Measurements from ENCODE around the gene MRPL44. TPM values are rescaled to one million over a fixed set of nuclear protein-coding genes. Genes with fewer than 3 reads are reported as not detected.

MRPL44 gene
- total RNA-seq, 1 donor from 2014 or later, result 11.8 TPM

DNA sequence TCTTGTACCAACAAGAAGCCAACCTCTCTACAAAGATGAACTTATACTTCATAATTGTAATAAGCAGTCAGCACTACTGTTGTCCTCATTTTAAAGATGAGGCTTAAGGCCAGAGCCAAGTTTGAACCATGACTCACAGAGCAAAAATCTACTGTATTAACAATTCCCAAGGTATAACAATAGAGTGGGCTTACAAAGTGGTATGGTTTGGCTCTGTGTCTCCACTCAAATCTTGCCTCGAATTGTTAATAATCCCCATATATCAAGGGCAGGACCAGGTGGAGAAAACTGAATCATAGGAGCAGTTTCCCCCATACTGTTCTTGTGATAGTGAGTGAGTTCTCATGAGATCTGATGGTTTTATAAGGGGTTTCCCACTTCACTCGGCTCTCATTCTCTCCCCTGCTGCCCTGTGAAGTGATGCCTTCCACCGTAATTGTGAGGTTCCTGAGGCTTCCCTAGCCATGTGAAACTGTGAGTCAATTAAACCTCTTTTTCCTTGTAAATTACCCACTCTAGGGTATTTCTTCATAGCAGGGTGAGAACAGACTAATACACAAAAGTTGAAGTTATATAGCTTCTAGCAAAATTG is 19.5 kb downstream of the MRPL44 start:
- TF ChIP-seq POLR2A (IDR thresholded peaks at IDR 0.05) (no peak), POLR2AphosphoS5 (IDR thresholded peaks at IDR 0.05; ENCODE audit: insufficient read depth in 1 of 2, low read depth in 1 of 2) (no peak)
- TF ChIP-seq, protein P1, sequence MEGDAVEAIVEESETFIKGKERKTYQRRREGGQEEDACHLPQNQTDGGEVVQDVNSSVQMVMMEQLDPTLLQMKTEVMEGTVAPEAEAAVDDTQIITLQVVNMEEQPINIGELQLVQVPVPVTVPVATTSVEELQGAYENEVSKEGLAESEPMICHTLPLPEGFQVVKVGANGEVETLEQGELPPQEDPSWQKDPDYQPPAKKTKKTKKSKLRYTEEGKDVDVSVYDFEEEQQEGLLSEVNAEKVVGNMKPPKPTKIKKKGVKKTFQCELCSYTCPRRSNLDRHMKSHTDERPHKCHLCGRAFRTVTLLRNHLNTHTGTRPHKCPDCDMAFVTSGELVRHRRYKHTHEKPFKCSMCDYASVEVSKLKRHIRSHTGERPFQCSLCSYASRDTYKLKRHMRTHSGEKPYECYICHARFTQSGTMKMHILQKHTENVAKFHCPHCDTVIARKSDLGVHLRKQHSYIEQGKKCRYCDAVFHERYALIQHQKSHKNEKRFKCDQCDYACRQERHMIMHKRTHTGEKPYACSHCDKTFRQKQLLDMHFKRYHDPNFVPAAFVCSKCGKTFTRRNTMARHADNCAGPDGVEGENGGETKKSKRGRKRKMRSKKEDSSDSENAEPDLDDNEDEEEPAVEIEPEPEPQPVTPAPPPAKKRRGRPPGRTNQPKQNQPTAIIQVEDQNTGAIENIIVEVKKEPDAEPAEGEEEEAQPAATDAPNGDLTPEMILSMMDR (IDR thresholded peaks at IDR 0.05), result no peak
- H3K27ac ChIP-seq, result no peak overlapping the region
- no peaks in the 10 kb centered on the region for H3K9me3 ChIP-seq
- H3K27me3 ChIP-seq, result no peaks in the 10 kb centered on the region
- no peaks in the 10 kb centered on the region for H3K4me1 ChIP-seq
- DNase-seq (ENCODE audit: extremely low spot score in 2 of 2), result no peak
- peaks cover 0 to 9% of the 10 kb centered on the region in 2 donors for H3K36me3 ChIP-seq
- intact Hi-C loops (cut with DNase I), result no loop called here
- H3K4me3 ChIP-seq, result no peak overlapping the region

DNA sequence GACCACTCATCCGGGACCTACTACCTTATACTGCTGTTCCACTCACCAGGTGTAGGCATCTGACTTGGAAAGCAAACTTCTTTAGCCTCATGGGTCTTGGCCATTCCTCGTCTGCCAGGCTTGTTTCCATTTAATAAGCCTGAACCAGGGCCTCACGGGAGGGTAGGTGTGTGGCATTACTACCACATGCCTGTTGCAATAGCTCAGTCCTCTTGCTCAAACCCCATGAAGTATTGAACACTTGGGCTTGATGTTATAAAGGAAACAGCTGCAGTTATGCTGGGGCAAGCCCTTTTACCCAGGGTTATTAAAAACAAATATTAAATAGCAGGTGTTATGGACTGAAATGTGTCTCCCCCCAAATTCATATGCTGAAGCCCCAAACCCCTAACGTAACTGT is 21.2 kb downstream of the MRPL44 start:
- Histone ChIP-seq H3K27me3 (no peaks in the 10 kb centered on the region), H3K27ac (no peak overlapping the region), H3K9me3 (no peaks in the 10 kb centered on the region), H3K4me1 (no peaks in the 10 kb centered on the region), H3K4me3 (no peak overlapping the region), H3K36me3 (peaks cover 0 to 9% of the 10 kb centered on the region in 2 donors)
- DNase-seq (ENCODE audit: extremely low spot score in 2 of 2), result no peak
- TF ChIP-seq POLR2A (IDR thresholded peaks at IDR 0.05), result no peak
- TF ChIP-seq POLR2AphosphoS5 (IDR thresholded peaks at IDR 0.05; ENCODE audit: insufficient read depth in 1 of 2, low read depth in 1 of 2), result no peak
- TF ChIP-seq, protein P1 (IDR thresholded peaks at IDR 0.05), result no peak
- intact Hi-C loops (cut with DNase I), result no loop called here

DNA sequence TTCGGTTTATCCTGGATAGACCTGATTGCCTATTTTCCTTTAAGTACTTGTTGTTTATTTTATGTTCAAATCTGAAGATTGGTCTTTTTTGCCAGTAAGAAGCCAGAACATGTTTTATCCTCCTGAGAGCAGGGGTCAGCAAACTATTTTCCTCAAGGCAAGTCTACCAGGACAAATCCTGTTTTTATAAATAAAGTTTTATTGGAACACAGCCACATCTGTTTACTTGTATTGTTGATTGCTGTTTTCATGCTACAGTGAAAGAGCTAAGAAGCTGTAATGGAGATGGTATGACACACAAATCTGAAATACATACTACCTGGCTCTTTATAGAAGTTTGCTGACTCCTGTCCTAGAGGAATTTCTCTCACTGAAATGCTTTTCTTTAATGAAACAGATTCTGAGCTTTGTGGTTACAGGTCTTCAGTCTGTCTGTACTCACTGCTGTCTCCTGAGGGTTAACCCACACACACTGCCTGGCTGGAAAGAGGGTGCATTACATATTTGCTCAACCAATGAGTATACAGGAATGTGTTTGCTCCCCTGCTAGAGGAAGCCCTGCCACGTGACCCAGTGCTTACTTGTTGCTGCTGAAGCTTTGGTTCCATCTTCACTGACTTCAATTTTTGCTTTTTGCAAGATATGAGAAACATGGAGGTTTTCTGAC is 22.6 kb downstream of the MRPL44 start:
- Histone ChIP-seq H3K27ac (no peak overlapping the region), H3K27me3 (no peaks in the 10 kb centered on the region), H3K9me3 (no peaks in the 10 kb centered on the region), H3K36me3 (peaks cover 0 to 9% of the 10 kb centered on the region in 2 donors), H3K4me1 (no peaks in the 10 kb centered on the region), H3K4me3 (no peak overlapping the region)
- TF ChIP-seq POLR2AphosphoS5 (IDR thresholded peaks at IDR 0.05; ENCODE audit: insufficient read depth in 1 of 2, low read depth in 1 of 2), result no peak
- no peak for TF ChIP-seq POLR2A (IDR thresholded peaks at IDR 0.05)
- TF ChIP-seq, protein P1 (IDR thresholded peaks at IDR 0.05), result no peak
- DNase-seq (ENCODE audit: extremely low spot score in 2 of 2), result no peak
- intact Hi-C loops (cut with DNase I), result no loop called here

DNA sequence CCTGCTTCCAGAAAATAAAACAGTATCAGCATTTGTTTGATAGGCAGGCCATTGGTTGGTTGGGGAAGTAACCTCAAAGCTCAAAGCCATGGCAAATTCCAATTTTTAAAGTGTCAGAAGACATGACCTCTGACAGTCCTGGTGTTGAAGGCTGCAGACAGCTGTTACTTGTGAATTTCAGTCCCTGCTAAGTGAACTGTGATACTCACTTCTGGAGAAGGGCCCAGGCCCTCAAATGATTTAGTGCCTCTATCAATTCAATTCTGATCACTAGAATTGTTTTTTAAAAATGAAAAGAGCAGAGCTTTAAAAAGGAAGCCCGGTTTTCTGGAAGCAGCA is 23.1 kb downstream of the MRPL44 start:
- no peaks in the 10 kb centered on the region for H3K4me1 ChIP-seq
- no peaks in the 10 kb centered on the region for H3K9me3 ChIP-seq
- no peak for DNase-seq (ENCODE audit: extremely low spot score in 2 of 2)
- intact Hi-C loops (cut with DNase I), result no loop called here
- TF ChIP-seq POLR2A (IDR thresholded peaks at IDR 0.05) (no peak), POLR2AphosphoS5 (IDR thresholded peaks at IDR 0.05; ENCODE audit: insufficient read depth in 1 of 2, low read depth in 1 of 2) (no peak)
- TF ChIP-seq, protein P1 (IDR thresholded peaks at IDR 0.05), result no peak
- no peak overlapping the region for H3K27ac ChIP-seq
- no peak overlapping the region for H3K4me3 ChIP-seq
- H3K27me3 ChIP-seq, result no peaks in the 10 kb centered on the region
- peaks cover 0 to 9% of the 10 kb centered on the region in 2 donors for H3K36me3 ChIP-seq

DNA sequence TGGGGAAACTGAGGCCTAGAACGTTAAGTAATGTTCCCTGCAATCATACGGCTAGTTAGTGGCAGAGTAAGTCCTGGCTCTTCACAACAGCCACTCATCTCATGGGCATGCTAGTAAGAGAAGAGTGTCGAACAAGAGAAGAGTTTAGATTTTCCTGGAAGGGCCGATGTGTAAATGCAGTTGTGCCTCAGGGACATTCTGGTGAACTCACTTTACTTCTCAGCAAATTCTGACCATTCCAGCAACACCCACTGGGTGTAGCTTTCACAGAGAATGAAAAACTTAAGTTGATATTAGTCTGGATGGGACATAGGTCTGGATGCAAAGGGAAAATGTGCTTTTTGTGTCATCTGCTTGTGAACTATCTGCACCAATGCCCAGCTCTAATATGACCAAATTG is 23.5 kb downstream of the MRPL44 start:
- intact Hi-C loops (cut with DNase I), result no loop called here
- peaks cover 0 to 9% of the 10 kb centered on the region in 2 donors for H3K36me3 ChIP-seq
- no peak for DNase-seq (ENCODE audit: extremely low spot score in 2 of 2)
- no peak overlapping the region for H3K4me3 ChIP-seq
- no peaks in the 10 kb centered on the region for H3K4me1 ChIP-seq
- TF ChIP-seq POLR2A (IDR thresholded peaks at IDR 0.05), result no peak
- TF ChIP-seq POLR2AphosphoS5 (IDR thresholded peaks at IDR 0.05; ENCODE audit: insufficient read depth in 1 of 2, low read depth in 1 of 2), result no peak
- TF ChIP-seq, protein P1 (IDR thresholded peaks at IDR 0.05), result no peak
- H3K27ac ChIP-seq, result no peak overlapping the region
- no peaks in the 10 kb centered on the region for H3K27me3 ChIP-seq
- H3K9me3 ChIP-seq, result no peaks in the 10 kb centered on the region

Measured in vagina (tissue), 2 donors.